Mesenchymal stem cell (in vitro differentiated cells and primary cell): Measurements from ENCODE around the gene RALGAPA2.
A peak's percentile ranks its signal among the peaks of the same experiment; 100 is the strongest.

Experiments used
- DNase-seq: peaks from one replicate; pipeline ENCODE4 v3.0.0-alpha.2; 2013
- H2AFZ ChIP-seq: one replicate; pipeline ENCODE4 v1.6.1; 2013; ENCODE audit warnings: low read depth, mild to moderate bottlenecking, control low read depth, inconsistent platforms, low read length, moderate library complexity
- H2AK5ac ChIP-seq: 2 replicates; pipeline ENCODE4 v1.6.1; 2013; ENCODE audit warnings: low read length, moderate library complexity, mild to moderate bottlenecking, inconsistent platforms; ENCODE audit not compliant: severe bottlenecking
- H2BK120ac ChIP-seq: one replicate; pipeline ENCODE4 v1.6.1; 2013; ENCODE audit warnings: low read depth, mild to moderate bottlenecking, inconsistent platforms, low read length, moderate library complexity
- H2BK12ac ChIP-seq, 2 experiments: one replicate each; pipeline ENCODE4 v1.6.1; 2013; ENCODE audit warnings: inconsistent platforms in 2 of 2, low read length in 2 of 2, mild to moderate bottlenecking in 2 of 2, moderate library complexity in 2 of 2, control low read depth in 1 of 2
- H2BK15ac ChIP-seq: one replicate; pipeline ENCODE4 v1.6.1; 2013; ENCODE audit warnings: mild to moderate bottlenecking, low read depth, inconsistent platforms; ENCODE audit not compliant: poor library complexity, severe bottlenecking
- H2BK5ac ChIP-seq: 2 replicates; pipeline ENCODE4 v1.6.1; 2013; ENCODE audit warnings: low read depth, mild to moderate bottlenecking, low read length, control low read depth, inconsistent platforms; ENCODE audit not compliant: poor library complexity, severe bottlenecking
- H3K14ac ChIP-seq, 2 experiments: one replicate each; pipeline ENCODE4 v1.6.1; 2013; ENCODE audit warnings: inconsistent platforms in 2 of 2, low read length in 2 of 2, control low read depth in 1 of 2, mild to moderate bottlenecking in 1 of 2, moderate library complexity in 1 of 2
- H3K18ac ChIP-seq, 2 experiments: one replicate each; pipeline ENCODE4 v1.6.1; 2013; ENCODE audit warnings: inconsistent platforms in 2 of 2, low read length in 2 of 2, control low read depth in 1 of 2, low read depth in 1 of 2, mild to moderate bottlenecking in 1 of 2
- H3K23ac ChIP-seq, 2 experiments: one replicate each; pipeline ENCODE4 v1.6.1; 2013; ENCODE audit warnings: inconsistent platforms in 2 of 2, low read length in 2 of 2, mild to moderate bottlenecking in 2 of 2, moderate library complexity in 2 of 2, control low read depth in 1 of 2
- H3K27ac ChIP-seq: 2 replicates; pipeline ENCODE4 v1.5.1; 2013; ENCODE audit warnings: mild to moderate bottlenecking, moderate library complexity, low read length, control low read depth, inconsistent platforms; ENCODE audit not compliant: poor library complexity, severe bottlenecking
- H3K27me3 ChIP-seq, 2 experiments: 2 replicates each; pipeline versions ENCODE4 v1.6.1 to v1.7.0; 2013; ENCODE audit warnings: low read length in 2 of 2, mild to moderate bottlenecking in 2 of 2, moderate library complexity in 2 of 2, control low read depth in 1 of 2, inconsistent platforms in 1 of 2; ENCODE audit not compliant: control insufficient read depth in 1 of 2, insufficient read depth in 1 of 2
- H3K36me3 ChIP-seq, 2 experiments: 2 replicates each; pipeline versions ENCODE4 v1.6.1 to v1.7.0; 2013; ENCODE audit warnings: low read length in 2 of 2, control low read depth in 1 of 2, inconsistent platforms in 1 of 2, low read depth in 1 of 2, mild to moderate bottlenecking in 1 of 2; ENCODE audit not compliant: insufficient read depth in 2 of 2, control insufficient read depth in 1 of 2
- H3K4ac ChIP-seq, 2 experiments: one replicate each; pipeline ENCODE4 v1.6.1; 2013; ENCODE audit warnings: inconsistent platforms in 2 of 2, low read length in 2 of 2, mild to moderate bottlenecking in 2 of 2, moderate library complexity in 2 of 2, control low read depth in 1 of 2, low read depth in 1 of 2
- H3K4me1 ChIP-seq: 2 replicates; pipeline ENCODE4 v1.6.1; 2013; ENCODE audit warnings: low read depth, low read length, control low read depth; ENCODE audit not compliant: control insufficient read depth, insufficient read depth
- H3K4me2 ChIP-seq: 2 replicates; pipeline ENCODE4 v1.6.1; 2013; ENCODE audit warnings: low read length, mild to moderate bottlenecking, inconsistent platforms; ENCODE audit not compliant: poor library complexity, severe bottlenecking
- H3K4me3 ChIP-seq, 2 experiments: 2 replicates each; pipeline versions ENCODE4 v1.5.1 to v1.7.0; 2013; ENCODE audit warnings: low read length in 2 of 2, mild to moderate bottlenecking in 2 of 2, control low read depth in 1 of 2, low read depth in 1 of 2; ENCODE audit not compliant: insufficient read depth in 1 of 2
- H3K79me1 ChIP-seq: replicated peaks from 2 replicates; pipeline ENCODE4 v1.6.1; 2013; ENCODE audit warnings: mild to moderate bottlenecking, control low read depth, low read length, inconsistent platforms; ENCODE audit not compliant: poor library complexity, severe bottlenecking
- H3K9ac ChIP-seq: 2 replicates; pipeline ENCODE4 v1.7.0; 2013; ENCODE audit warnings: mild to moderate bottlenecking, low read length, moderate library complexity
- H3K9me3 ChIP-seq: 2 replicates; pipeline ENCODE4 v1.7.0; 2013; ENCODE audit warnings: mild to moderate bottlenecking, low read length; ENCODE audit not compliant: control insufficient read depth
- H4K8ac ChIP-seq: one replicate; pipeline ENCODE4 v1.6.1; 2013; ENCODE audit warnings: inconsistent platforms, mild to moderate bottlenecking, low read length, moderate library complexity
- H4K91ac ChIP-seq: one replicate; pipeline ENCODE4 v1.6.1; 2013; ENCODE audit warnings: mild to moderate bottlenecking, low read length, inconsistent platforms
- WGBS: methylation state at CpG from one replicate; pipeline ENCODE4 v1.1.7; 2013; ENCODE audit warnings: mixed read lengths; 5-methylcytosine and 5-hydroxymethylcytosine counted together

RALGAPA2 gene

GRCh38 chr20:20492521-20493332, 219.7 kb downstream of the RALGAPA2 start:
- DNase-seq = no peak
- Histone ChIP-seq H2AK5ac (no peak overlapping the region), H2BK15ac (no peak overlapping the region), H3K18ac (no peak overlapping the region), H3K79me1 (no peaks in the 10 kb centered on the region), H4K8ac (peak overlapping the region; percentile 61), H3K14ac (peak overlapping the region in 1 of 2 experiments; percentile 13), H3K27ac (no peak overlapping the region), H2BK120ac (no peak overlapping the region), H3K4me2 (no peak overlapping the region), H3K23ac (no peak overlapping the region), H2BK5ac (no peak overlapping the region), H4K91ac (peak overlapping the region; percentile 87), H2AFZ (no peak overlapping the region), H3K9me3 (no peaks in the 10 kb centered on the region), H3K4me1 (no peaks in the 10 kb centered on the region), H3K9ac (no peak overlapping the region), H3K4me3 (no peak overlapping the region), H3K36me3 (peaks cover 2 to 7% of the 10 kb centered on the region in 2 experiments), H2BK12ac (peak overlapping the region in 1 of 2 experiments; percentile 33), H3K27me3 (no peaks in the 10 kb centered on the region), H3K4ac (no peak overlapping the region)
- 86% methylated on average over 11 of the region's 14 CpGs for WGBS

DNA sequence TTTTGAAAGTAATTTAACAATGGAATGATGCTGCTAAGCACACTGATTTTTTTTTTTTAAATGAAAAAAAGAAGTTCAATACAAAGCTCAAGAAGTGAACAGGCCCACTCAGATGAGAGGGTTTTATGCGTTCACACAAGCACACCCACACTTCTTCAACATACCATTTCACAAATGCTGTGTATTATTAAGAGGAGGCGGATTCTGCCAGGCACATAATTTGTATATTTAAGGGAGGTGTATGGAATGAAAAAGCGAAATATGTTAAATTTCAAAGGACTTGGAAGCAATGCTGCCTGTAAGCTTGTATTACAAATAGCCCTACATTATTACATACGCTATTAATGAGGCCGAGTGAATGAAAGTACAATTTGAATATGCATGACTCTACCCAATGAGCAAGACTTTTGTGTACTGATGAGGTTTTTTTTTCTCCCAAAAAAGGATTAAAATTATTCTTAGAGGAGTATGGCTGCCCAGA, 220.6 kb downstream of the RALGAPA2 start:
- H3K27ac ChIP-seq = no peak overlapping the region
- no peaks in the 10 kb centered on the region for H3K27me3 ChIP-seq
- no peak overlapping the region for H3K4ac ChIP-seq
- H2BK120ac ChIP-seq = no peak overlapping the region
- no peaks in the 10 kb centered on the region for H3K9me3 ChIP-seq
- 100% methylated on average over 1 of the region's 5 CpGs for WGBS
- no peak overlapping the region for H3K4me3 ChIP-seq
- H3K9ac ChIP-seq = no peak overlapping the region
- no peak overlapping the region for H3K14ac ChIP-seq
- no peak overlapping the region for H2BK5ac ChIP-seq
- H3K18ac ChIP-seq = no peak overlapping the region
- no peaks in the 10 kb centered on the region for H3K79me1 ChIP-seq
- peaks cover 2 to 8% of the 10 kb centered on the region in 2 experiments for H3K36me3 ChIP-seq
- no peak overlapping the region for H4K91ac ChIP-seq
- H2AK5ac ChIP-seq = no peak overlapping the region
- DNase-seq = no peak
- H4K8ac ChIP-seq = no peak overlapping the region
- no peak overlapping the region for H2BK12ac ChIP-seq
- H2BK15ac ChIP-seq = no peak overlapping the region
- H2AFZ ChIP-seq = no peak overlapping the region
- H3K23ac ChIP-seq = no peak overlapping the region
- H3K4me2 ChIP-seq = no peak overlapping the region
- H3K4me1 ChIP-seq = no peaks in the 10 kb centered on the region

- no peak overlapping the region for H3K4me2 ChIP-seq
- no peak overlapping the region for H3K4me3 ChIP-seq
- H2BK15ac ChIP-seq = no peak overlapping the region
- H3K79me1 ChIP-seq = no peaks in the 10 kb centered on the region
- H3K14ac ChIP-seq = no peak overlapping the region
- no peaks in the 10 kb centered on the region for H3K4me1 ChIP-seq
- H2BK12ac ChIP-seq = no peak overlapping the region
- no peaks in the 10 kb centered on the region for H3K27me3 ChIP-seq
- H2AK5ac ChIP-seq = no peak overlapping the region
- DNase-seq = no peak
- no peak overlapping the region for H3K4ac ChIP-seq
- 79% methylated on average over 5 of the region's 5 CpGs for WGBS
- H3K36me3 ChIP-seq = peaks cover 2 to 12% of the 10 kb centered on the region in 2 experiments
- peak overlapping the region; percentile 54 to 72 for H3K18ac ChIP-seq
- no peak overlapping the region for H2AFZ ChIP-seq
- no peak overlapping the region for H2BK5ac ChIP-seq
- no peak overlapping the region for H3K9ac ChIP-seq
- H4K91ac ChIP-seq = no peak overlapping the region
- H3K23ac ChIP-seq = no peak overlapping the region
- H3K27ac ChIP-seq = no peak overlapping the region
- no peaks in the 10 kb centered on the region for H3K9me3 ChIP-seq
- H2BK120ac ChIP-seq = no peak overlapping the region
- no peak overlapping the region for H4K8ac ChIP-seq
These were observed 221.2 kb downstream of the RALGAPA2 start for GRCh38 chr20:20491110-20491783.

DNA sequence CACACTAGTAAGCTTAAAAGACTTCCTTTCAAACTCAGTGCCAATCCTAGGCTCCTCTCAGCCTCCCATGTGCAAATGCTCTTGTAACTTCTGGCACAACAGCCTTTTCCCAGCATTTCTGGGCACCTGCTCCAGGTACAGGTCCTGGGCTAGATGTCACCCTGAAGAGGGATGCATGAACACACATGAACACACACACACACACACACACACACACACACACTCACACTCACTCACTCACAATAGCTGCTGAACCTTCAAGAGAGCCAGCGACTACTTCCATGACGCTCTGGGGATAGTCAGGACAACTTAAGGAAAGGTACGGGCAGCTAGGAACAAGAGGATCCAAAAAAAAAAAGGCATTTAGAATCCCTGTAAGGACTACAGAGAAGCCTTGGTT, 221.8 kb downstream of the RALGAPA2 start:
- no peak for DNase-seq
- Histone ChIP-seq H3K4me2 (no peak overlapping the region), H3K4me1 (no peaks in the 10 kb centered on the region), H3K27me3 (no peaks in the 10 kb centered on the region), H2AFZ (no peak overlapping the region), H3K27ac (no peak overlapping the region), H2BK120ac (no peak overlapping the region), H3K9me3 (no peaks in the 10 kb centered on the region), H3K14ac (peak overlapping the region in 1 of 2 experiments; percentile 91), H2BK15ac (no peak overlapping the region), H3K23ac (no peak overlapping the region), H3K4me3 (no peak overlapping the region), H3K4ac (peak overlapping the region in 1 of 2 experiments; percentile 24), H2BK12ac (peak overlapping the region; percentile 28 to 94), H3K79me1 (no peaks in the 10 kb centered on the region), H3K18ac (peak overlapping the region in 1 of 2 experiments; percentile 78), H3K36me3 (peaks cover 2 to 12% of the 10 kb centered on the region in 2 experiments), H4K91ac (no peak overlapping the region), H3K9ac (no peak overlapping the region), H2AK5ac (no peak overlapping the region), H4K8ac (no peak overlapping the region), H2BK5ac (no peak overlapping the region)
- 100% methylated on average over 3 of the region's 3 CpGs for WGBS
